Endothelial cell of umbilical vein (primary cell): ENCODE measurements around the gene KCNMA1. TPM values are rescaled to one million over a fixed set of nuclear protein-coding genes. Genes with fewer than 3 reads are reported as not detected.

Experiments
- BruUV-seq: library from RNA; stranded (reverse); fragments of 400-500 nt; replicated peaks from 2 replicates; lab custom pipeline; 2021; lab: Mats Ljungman, UMichigan
- CTCF ChIA-PET: fragments of 300-600, 350-600 bp; sonication (Branson Sonifier 250); formaldehyde crosslinking; loops from one replicate; lab custom pipeline; 2021; ENCODE audit warnings: antibody characterized with exemption, inconsistent platforms; lab: Charles Lee
- POLR2A ChIA-PET: fragments of 300-600, 350-600 bp; sonication (Branson Sonifier 250); formaldehyde crosslinking; loops from one replicate; lab custom pipeline; 2021; ENCODE audit warnings: antibody characterized with exemption, inconsistent platforms; lab: Charles Lee
- DNase-seq: peaks from one replicate; pipeline ENCODE4 v3.0.0-alpha.2; 2011; ENCODE audit warnings: low read depth, low spot score
- FAIRE-seq: peaks from 2 replicates; lab custom pipeline; 2011; peaks lifted over from hg19 to GRCh38; lab: Jason Lieb, UNC
- H2AFZ ChIP-seq: 2 replicates; pipeline ENCODE4 v1.6.0; 2012; ENCODE audit warnings: low read depth, low read length, control low read depth, inconsistent platforms
- H3K27ac ChIP-seq: 2 replicates; pipeline ENCODE4 v1.5.1; 2011; ENCODE audit warnings: low read depth, mild to moderate bottlenecking, control low read depth, low read length, moderate library complexity; ENCODE audit not compliant: insufficient read depth
- H3K27me3 ChIP-seq, 2 experiments: 2 replicates each; pipeline versions ENCODE4 v1.6.0 to v1.6.1; 2011; ENCODE audit warnings: low read length in 2 of 2, mixed read lengths in 1 of 2; ENCODE audit not compliant: control insufficient read depth in 2 of 2, insufficient read depth in 2 of 2
- H3K36me3 ChIP-seq, 2 experiments: 2 replicates in 1 of 2; 3 replicates in 1 of 2; pipeline ENCODE4 v1.5.1; 2011; ENCODE audit warnings: low read length in 2 of 2, mild to moderate bottlenecking in 1 of 2, moderate library complexity in 1 of 2; ENCODE audit not compliant: control insufficient read depth in 2 of 2, insufficient read depth in 2 of 2; ENCODE audit errors: extremely low read depth in 1 of 2
- H3K4me1 ChIP-seq: 3 replicates; pipeline ENCODE4 v1.5.1; 2011; ENCODE audit warnings: mild to moderate bottlenecking, low read length; ENCODE audit not compliant: control insufficient read depth, insufficient read depth; ENCODE audit errors: extremely low read depth
- H3K4me2 ChIP-seq: 2 replicates; pipeline ENCODE4 v1.6.1; 2011; ENCODE audit warnings: low read length, control low read depth, mixed read lengths; ENCODE audit not compliant: insufficient read depth
- H3K4me3 ChIP-seq, 3 experiments: fragments of 200-600 bp in 1 of 3; sonication (generic), shearing (Covaris generic) in 1 of 3; replicated peaks in 1 of 3; 2 replicates each; pipeline ENCODE4 v1.5.1; 2011 to 2016; ENCODE audit warnings: control low read depth in 3 of 3, low read length in 3 of 3, mild to moderate bottlenecking in 2 of 3, inconsistent platforms in 1 of 3, low read depth in 1 of 3, moderate library complexity in 1 of 3; ENCODE audit not compliant: insufficient read depth in 1 of 3
- H3K79me2 ChIP-seq: 2 replicates; pipeline ENCODE4 v1.6.0; 2012; ENCODE audit warnings: low read length, inconsistent platforms; ENCODE audit not compliant: control insufficient read depth, insufficient read depth
- H3K9ac ChIP-seq: replicated peaks from 2 replicates; pipeline ENCODE3; 2011; ENCODE audit warnings: low read length, control low read depth; ENCODE audit not compliant: insufficient read depth; ENCODE audit errors: extremely low read depth
- H3K9me1 ChIP-seq: replicated peaks from 3 replicates; pipeline ENCODE4 v1.6.0; 2011; ENCODE audit warnings: mild to moderate bottlenecking, low read length; ENCODE audit not compliant: control insufficient read depth, insufficient read depth; ENCODE audit errors: extremely low read depth
- H3K9me3 ChIP-seq: replicated peaks from 2 replicates; pipeline ENCODE4 v1.5.1; 2012; ENCODE audit warnings: low read length, inconsistent platforms; ENCODE audit not compliant: control insufficient read depth, insufficient read depth
- H4K20me1 ChIP-seq: replicated peaks from 2 replicates; pipeline ENCODE3; 2011; ENCODE audit warnings: mild to moderate bottlenecking, low read length; ENCODE audit not compliant: control insufficient read depth, insufficient read depth; ENCODE audit errors: extremely low read depth
- EZH2 ChIP-seq: IDR thresholded peaks from 2 replicates; pipeline ENCODE4 v1.6.1; 2012; ENCODE audit warnings: borderline replicate concordance, low read depth, mild to moderate bottlenecking, moderate library complexity, low read length, inconsistent platforms; ENCODE audit not compliant: severe bottlenecking
- FOS ChIP-seq: IDR thresholded peaks from 2 replicates; pipeline ENCODE4 v1.6.1; 2011; ENCODE audit warnings: mild to moderate bottlenecking, low read length, moderate library complexity, borderline replicate concordance; ENCODE audit not compliant: insufficient read depth
- GATA2 ChIP-seq: IDR thresholded peaks from 2 replicates; pipeline ENCODE4 v1.7.0; 2011; ENCODE audit warnings: low read depth, mild to moderate bottlenecking, moderate library complexity, mixed read lengths, low read length; ENCODE audit not compliant: insufficient read length, insufficient read depth
- JUN ChIP-seq: IDR thresholded peaks from 2 replicates; pipeline ENCODE4 v1.6.1; 2011; ENCODE audit warnings: borderline replicate concordance, low read depth; ENCODE audit not compliant: insufficient read length, insufficient read depth
- MAX ChIP-seq: IDR thresholded peaks from 2 replicates; pipeline ENCODE4 v1.6.1; 2011; ENCODE audit not compliant: insufficient read depth, insufficient read length
- MYC ChIP-seq: IDR thresholded peaks from one replicate; pipeline ENCODE4 v1.6.1; 2011; ENCODE audit warnings: mild to moderate bottlenecking, low read depth, low read length
- POLR2A ChIP-seq: IDR thresholded peaks from 2 replicates; pipeline ENCODE4 v1.6.1; 2012; ENCODE audit warnings: low read depth, mild to moderate bottlenecking, control low read depth, low read length
- POLR2AphosphoS5 ChIP-seq: IDR thresholded peaks from 2 replicates; pipeline ENCODE4 v1.6.1; 2012; ENCODE audit warnings: low read depth, mild to moderate bottlenecking, control low read depth, low read length, moderate library complexity; ENCODE audit not compliant: insufficient read depth
- dilution Hi-C: fragments of 300-500 bp; cut with MboI; formaldehyde crosslinking; loops from one replicate; pipeline ENCODE4 v1.15.0; 2019; ENCODE audit warnings: low sequenced_read_pairs; ENCODE audit not compliant: extremely low pct_ligation_motif_present
- intact Hi-C: fragments of 100-400 bp; cut with micrococcal nuclease; formaldehyde crosslinking; loops from one replicate; pipeline ENCODE4 v1.10.0; 2022
- polyA plus RNA-seq, 4 experiments: library from polyadenylated mRNA; depleted of rRNA in 3 of 4; stranded (reverse) in 3 of 4; unstranded in 1 of 4; fragments of >200 nt; gene quantifications; 2 replicates each; pipeline versions ENCODE4 v1.2.1 to v1.2.3, GENCODE V29; 2011 to 2012; ENCODE audit warnings: missing spikeins in 1 of 4
- total RNA-seq: library from RNA; stranded (reverse); gene quantifications from 2 replicates; pipeline ENCODE4 v1.2.3, GENCODE V29; 2021
- TF ChIP-seq, protein P1 (sequence below), 2 donors: IDR thresholded peaks; 1 replicate in 1 of 2; 2 replicates in 1 of 2; pipeline ENCODE4 v1.5.1; 2011; ENCODE audit warnings: low read length in 2 of 2, mild to moderate bottlenecking in 2 of 2, moderate library complexity in 2 of 2, control low read depth in 1 of 2, inconsistent platforms in 1 of 2, low read depth in 1 of 2; ENCODE audit not compliant: insufficient read depth in 1 of 2; ENCODE audit errors: extremely low read depth in 1 of 2

The KCNMA1 gene
- total and polyA plus RNA-seq, 2 donors (not counting 3 experiments of a cell fraction or from before 2014, with no cell fraction given) = 0.10 to 0.82 TPM

DNA sequence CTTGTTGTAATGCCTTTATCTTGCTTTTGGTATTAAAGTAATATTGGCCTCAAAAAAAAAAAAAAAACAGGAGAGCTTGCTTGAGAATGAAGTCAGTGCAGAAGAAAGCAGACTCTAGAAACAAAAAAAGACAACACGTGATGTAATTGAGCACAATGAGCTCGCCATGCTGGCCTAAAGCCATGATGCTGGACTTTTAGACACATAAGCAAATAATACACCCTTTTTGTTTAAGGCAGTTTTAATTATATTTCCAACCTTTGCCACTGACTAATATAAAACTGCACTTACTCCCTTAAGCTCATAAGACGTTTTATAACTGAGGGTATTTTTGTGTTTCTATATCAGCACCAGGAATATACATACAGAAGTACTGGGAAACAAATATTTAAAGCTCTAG, 798.3 kb downstream of the KCNMA1 start:
- Histone ChIP-seq H3K9me1 (no peaks in the 10 kb centered on the region), H3K79me2 (no peaks in the 10 kb centered on the region), H3K36me3 (no peaks in the 10 kb centered on the region), H3K27ac (no peak overlapping the region), H2AFZ (no peak overlapping the region), H3K4me3 (no peak overlapping the region), H3K9me3 (no peaks in the 10 kb centered on the region), H3K9ac (no peak overlapping the region), H3K4me1 (no peaks in the 10 kb centered on the region), H3K27me3 (no peaks in the 10 kb centered on the region), H3K4me2 (no peak overlapping the region), H4K20me1 (no peaks in the 10 kb centered on the region)
- CTCF ChIA-PET = no interaction called here
- TF ChIP-seq MYC (no peak), MAX (no peak), POLR2AphosphoS5 (no peak), JUN (no peak), GATA2 (no peak), POLR2A (no peak), FOS (no peak), EZH2 (no peak)
- TF ChIP-seq, protein P1, sequence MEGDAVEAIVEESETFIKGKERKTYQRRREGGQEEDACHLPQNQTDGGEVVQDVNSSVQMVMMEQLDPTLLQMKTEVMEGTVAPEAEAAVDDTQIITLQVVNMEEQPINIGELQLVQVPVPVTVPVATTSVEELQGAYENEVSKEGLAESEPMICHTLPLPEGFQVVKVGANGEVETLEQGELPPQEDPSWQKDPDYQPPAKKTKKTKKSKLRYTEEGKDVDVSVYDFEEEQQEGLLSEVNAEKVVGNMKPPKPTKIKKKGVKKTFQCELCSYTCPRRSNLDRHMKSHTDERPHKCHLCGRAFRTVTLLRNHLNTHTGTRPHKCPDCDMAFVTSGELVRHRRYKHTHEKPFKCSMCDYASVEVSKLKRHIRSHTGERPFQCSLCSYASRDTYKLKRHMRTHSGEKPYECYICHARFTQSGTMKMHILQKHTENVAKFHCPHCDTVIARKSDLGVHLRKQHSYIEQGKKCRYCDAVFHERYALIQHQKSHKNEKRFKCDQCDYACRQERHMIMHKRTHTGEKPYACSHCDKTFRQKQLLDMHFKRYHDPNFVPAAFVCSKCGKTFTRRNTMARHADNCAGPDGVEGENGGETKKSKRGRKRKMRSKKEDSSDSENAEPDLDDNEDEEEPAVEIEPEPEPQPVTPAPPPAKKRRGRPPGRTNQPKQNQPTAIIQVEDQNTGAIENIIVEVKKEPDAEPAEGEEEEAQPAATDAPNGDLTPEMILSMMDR (IDR thresholded peaks at IDR 0.05; ENCODE audit: extremely low read depth in 1 of 2, insufficient read depth in 1 of 2, low read depth in 1 of 2, low read length in 2 of 2) = no peak
- no TSS peak for BruUV-seq
- POLR2A ChIA-PET = no interaction called here
- intact Hi-C loops (no loop called here), dilution Hi-C loops (no loop called here)
- FAIRE-seq = no peak
- DNase-seq = no peak
